Dendritic cell treated with granulocyte-macrophage colony-stimulating factor and Interleukin-4, amounts not matched to agents 40 ng/mL and 50 ng/mL, for 4 days (primary cell): ENCODE data around the gene RAB8A.
"Not testable (repeated sequence)": the region's sequence is repeated elsewhere in the genome, so short reads cannot be mapped to it uniquely, and the experiment has no call there.

Source experiments
- H3K27ac Mint-ChIP-seq: one replicate; pipeline ENCODE4 v1.8.0; 2022; ENCODE audit warnings: mild to moderate bottlenecking, mixed read lengths
- H3K27me3 Mint-ChIP-seq: one replicate; pipeline ENCODE4 v1.8.0; 2022; ENCODE audit warnings: mild to moderate bottlenecking, mixed read lengths
- H3K36me3 Mint-ChIP-seq: one replicate; pipeline ENCODE4 v1.8.0; 2022; ENCODE audit warnings: low read depth, mixed read lengths
- H3K4me1 Mint-ChIP-seq: one replicate; pipeline ENCODE4 v1.8.0; 2022; ENCODE audit warnings: low read depth, mixed read lengths
- H3K4me3 Mint-ChIP-seq: one replicate; pipeline ENCODE4 v1.8.0; 2022; ENCODE audit warnings: mild to moderate bottlenecking, moderate library complexity, mixed read lengths
- H3K9me3 Mint-ChIP-seq: one replicate; pipeline ENCODE4 v1.8.0; 2022; ENCODE audit warnings: mixed read lengths
- intact Hi-C: fragments of 100-400 bp; cut with micrococcal nuclease; formaldehyde crosslinking; loops from one replicate; pipeline ENCODE4 v1.15.0; 2022

Gene RAB8A

DNA sequence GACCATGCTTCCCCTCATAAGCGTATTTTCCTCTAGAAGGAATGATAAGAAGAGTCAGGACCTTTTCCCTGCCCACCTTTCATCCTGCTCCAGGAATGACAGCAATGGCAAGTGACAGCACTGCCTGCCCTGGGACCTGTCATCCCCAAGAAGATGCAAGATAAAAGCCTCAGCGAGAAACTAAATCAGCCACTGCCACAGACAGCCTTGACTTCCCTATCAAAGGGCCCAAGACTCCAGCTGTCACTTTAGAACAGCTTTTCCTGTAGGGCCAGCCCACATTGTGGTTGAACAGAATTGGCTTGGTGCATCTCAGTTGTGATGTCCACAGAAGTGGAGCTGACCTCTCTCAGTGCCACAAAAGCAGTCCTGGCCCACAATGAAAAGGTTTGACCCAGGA, 1.1 kb downstream of the RAB8A start:
- Mint-ChIP-seq H3K36me3 (peaks cover 58% of the 10 kb centered on the region), H3K4me1 (peaks cover 51% of the 10 kb centered on the region)
- intact Hi-C loops, result loop anchor here (5.0 kb wide), 1 partner anchor 70 kb away; no protein-coding TSS in a partner anchor

DNA sequence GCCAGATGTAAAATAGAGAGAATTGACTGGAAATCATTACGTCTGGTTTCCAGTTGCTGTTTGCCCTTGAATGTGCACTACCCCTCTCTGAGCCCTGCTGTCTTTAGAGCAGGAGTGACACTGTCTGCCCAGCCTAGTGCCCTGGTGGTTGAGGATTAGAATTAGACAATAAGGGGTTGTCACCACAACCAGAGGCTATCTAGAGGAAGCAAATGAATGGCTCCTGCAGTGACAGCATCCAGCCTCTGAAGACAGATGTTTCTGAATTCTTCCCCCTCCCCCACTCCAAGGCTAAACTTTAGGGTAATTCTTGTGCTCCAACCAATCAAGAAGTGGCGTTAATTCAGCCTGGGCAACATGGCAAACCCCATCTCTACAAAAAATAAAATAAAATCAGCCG, 2.0 kb downstream of the RAB8A start:
- peaks cover 61% of the 10 kb centered on the region for H3K4me1 Mint-ChIP-seq
- H3K9me3 Mint-ChIP-seq, result no peaks in the 10 kb centered on the region
- H3K4me3 Mint-ChIP-seq, result peak overlapping the region; percentile 39
- H3K27me3 Mint-ChIP-seq, result no peaks in the 10 kb centered on the region
- H3K36me3 Mint-ChIP-seq, result peaks cover 68% of the 10 kb centered on the region
- peak overlapping the region; percentile 99 for H3K27ac Mint-ChIP-seq
- intact Hi-C loops, result loop anchor here (5.0 kb wide), 1 partner anchor 71 kb away; no protein-coding TSS in a partner anchor

More for the DNA sequence above, 1.1 kb downstream of the RAB8A start:
- Mint-ChIP-seq H3K27ac (peak overlapping the region; percentile 99), H3K9me3 (no peaks in the 10 kb centered on the region), H3K27me3 (no peaks in the 10 kb centered on the region), H3K4me3 (peak overlapping the region; percentile 94)

DNA sequence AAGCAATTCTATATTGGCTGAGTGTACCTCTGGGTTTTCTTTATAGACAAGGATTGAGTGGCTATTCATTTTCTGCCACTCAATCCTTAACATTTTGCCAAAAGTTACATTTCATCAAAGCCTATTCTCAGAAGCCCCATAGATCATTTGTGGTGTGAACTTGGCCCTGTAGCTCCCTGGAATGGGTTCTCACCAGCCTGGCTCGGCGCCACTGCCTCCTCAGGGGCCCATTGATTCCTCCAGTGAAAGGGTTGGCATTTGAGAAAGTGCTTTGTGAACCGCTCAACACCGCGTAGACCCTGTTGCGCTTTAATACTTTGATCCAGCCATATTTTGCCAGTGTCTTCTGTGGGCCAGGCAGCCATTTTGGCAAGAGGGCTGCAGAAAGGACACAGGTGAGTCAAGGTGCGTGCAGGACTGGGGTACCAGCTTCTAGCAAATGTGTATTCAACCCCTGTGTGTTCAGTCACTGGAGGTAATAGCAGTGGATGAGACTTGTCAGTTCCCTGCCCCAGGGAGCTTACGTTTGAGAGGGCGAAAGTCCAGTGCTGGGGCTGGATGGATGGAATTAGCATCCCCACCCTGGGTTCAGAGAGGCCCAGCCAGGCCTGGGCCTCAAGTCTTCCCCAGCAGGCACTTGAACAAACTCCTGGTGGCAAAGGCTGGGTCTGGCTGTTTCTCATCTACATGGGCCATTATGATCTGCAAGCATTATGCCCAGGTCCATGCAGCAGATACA, 3.8 kb downstream of the RAB8A start:
- Mint-ChIP-seq H3K4me1 (peaks cover 76% of the 10 kb centered on the region), H3K27me3 (no peaks in the 10 kb centered on the region), H3K9me3 (no peaks in the 10 kb centered on the region), H3K36me3 (peaks cover 85% of the 10 kb centered on the region), H3K27ac (peak overlapping the region; percentile 99), H3K4me3 (peak overlapping the region; percentile 32)
- intact Hi-C loops, result no loop called here

DNA sequence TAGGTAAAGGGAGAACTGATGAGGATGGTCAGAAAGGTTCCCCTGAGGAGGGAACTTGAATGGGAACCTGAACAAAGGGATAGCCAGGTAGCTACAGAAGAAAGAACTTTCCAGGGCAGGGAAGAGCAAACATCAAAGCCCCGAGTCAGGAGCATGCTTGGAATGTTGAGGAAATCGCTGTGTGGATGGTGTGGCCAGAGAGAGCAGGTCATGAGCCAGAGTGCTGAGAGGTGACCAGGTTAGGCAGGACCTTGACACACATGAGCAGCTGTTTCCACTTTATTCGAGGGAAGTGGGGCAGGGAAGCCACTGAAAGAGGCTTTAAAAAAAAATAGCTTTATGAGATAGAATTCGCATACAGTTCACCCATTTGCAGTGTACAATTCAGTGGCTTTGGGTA, 4.4 kb downstream of the RAB8A start:
- H3K36me3 Mint-ChIP-seq, result peaks cover 90% of the 10 kb centered on the region
- peak overlapping the region; percentile 17 for H3K4me3 Mint-ChIP-seq
- H3K9me3 Mint-ChIP-seq, result no peaks in the 10 kb centered on the region
- peak overlapping the region; percentile 99 for H3K27ac Mint-ChIP-seq
- H3K27me3 Mint-ChIP-seq, result no peaks in the 10 kb centered on the region
- intact Hi-C loops, result no loop called here
- H3K4me1 Mint-ChIP-seq, result peaks cover 76% of the 10 kb centered on the region

DNA sequence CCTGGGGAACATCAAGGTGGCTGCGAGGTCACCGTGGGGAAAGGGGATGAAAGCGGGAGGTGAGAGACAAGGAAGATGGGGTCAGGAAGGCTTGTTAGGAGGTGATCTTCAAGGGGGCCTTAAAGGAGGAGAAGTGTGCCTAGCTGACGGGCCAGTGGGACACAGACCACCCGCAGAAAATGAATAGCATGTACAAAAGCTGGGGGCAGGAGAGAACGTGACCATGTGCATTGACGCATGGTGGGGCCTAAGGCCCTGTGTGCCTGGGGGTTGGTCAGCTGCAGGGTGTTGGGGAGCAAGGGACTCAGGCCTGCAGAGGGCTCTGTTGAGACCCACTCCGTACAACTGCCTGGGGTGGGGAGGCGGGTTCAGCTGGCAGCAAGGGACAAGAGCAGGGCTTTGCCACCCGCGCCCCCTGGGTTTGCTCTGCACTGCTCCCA, 5.9 kb downstream of the RAB8A start:
- Mint-ChIP-seq H3K27ac (peak overlapping the region; percentile 99), H3K9me3 (no peaks in the 10 kb centered on the region), H3K4me3 (peak overlapping the region; percentile 57), H3K36me3 (peaks cover 94% of the 10 kb centered on the region), H3K4me1 (peaks cover 85% of the 10 kb centered on the region), H3K27me3 (no peaks in the 10 kb centered on the region)
- intact Hi-C loops, result loop anchor here (1.0 kb wide), 1 partner anchor 26 kb away; the partner anchor contains the start of gene HSH2D

DNA sequence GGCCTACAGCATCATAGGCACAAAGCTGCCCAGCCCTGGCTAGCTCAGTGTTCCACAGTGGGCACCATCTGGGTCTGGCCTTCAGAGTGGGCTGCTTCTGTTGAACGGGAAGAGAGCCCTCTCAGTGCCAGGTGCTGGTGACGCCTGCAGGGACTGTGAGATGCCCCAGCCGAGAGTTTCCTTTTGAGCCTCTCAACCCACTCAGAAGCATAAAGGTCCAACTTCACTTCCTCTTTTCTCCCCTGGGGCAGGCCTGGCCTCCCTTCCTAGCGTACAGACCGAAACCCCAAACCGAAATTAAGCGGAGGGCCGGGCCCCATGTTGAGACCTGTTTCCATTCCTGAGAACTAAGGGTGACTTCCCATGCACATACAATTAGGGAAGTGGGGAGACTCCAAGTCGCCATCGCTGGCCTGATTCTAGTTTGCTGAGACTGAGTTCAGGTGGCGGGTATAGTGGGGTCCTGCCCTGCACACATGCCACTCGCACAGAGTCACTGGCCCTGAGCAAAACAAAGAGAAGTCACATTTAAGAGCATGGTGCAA, 6.9 kb downstream of the RAB8A start:
- H3K4me1 Mint-ChIP-seq, result peaks cover 76% of the 10 kb centered on the region
- H3K9me3 Mint-ChIP-seq, result no peaks in the 10 kb centered on the region
- intact Hi-C loops, result loop anchor here (1.0 kb wide), 2 partner anchors 7 to 25 kb away; partner anchors contain the start of genes HSH2D and RAB8A
- H3K27me3 Mint-ChIP-seq, result no peaks in the 10 kb centered on the region
- peak overlapping the region; percentile 57 for H3K4me3 Mint-ChIP-seq
- peaks cover 94% of the 10 kb centered on the region for H3K36me3 Mint-ChIP-seq
- peak overlapping the region; percentile 99 for H3K27ac Mint-ChIP-seq

DNA sequence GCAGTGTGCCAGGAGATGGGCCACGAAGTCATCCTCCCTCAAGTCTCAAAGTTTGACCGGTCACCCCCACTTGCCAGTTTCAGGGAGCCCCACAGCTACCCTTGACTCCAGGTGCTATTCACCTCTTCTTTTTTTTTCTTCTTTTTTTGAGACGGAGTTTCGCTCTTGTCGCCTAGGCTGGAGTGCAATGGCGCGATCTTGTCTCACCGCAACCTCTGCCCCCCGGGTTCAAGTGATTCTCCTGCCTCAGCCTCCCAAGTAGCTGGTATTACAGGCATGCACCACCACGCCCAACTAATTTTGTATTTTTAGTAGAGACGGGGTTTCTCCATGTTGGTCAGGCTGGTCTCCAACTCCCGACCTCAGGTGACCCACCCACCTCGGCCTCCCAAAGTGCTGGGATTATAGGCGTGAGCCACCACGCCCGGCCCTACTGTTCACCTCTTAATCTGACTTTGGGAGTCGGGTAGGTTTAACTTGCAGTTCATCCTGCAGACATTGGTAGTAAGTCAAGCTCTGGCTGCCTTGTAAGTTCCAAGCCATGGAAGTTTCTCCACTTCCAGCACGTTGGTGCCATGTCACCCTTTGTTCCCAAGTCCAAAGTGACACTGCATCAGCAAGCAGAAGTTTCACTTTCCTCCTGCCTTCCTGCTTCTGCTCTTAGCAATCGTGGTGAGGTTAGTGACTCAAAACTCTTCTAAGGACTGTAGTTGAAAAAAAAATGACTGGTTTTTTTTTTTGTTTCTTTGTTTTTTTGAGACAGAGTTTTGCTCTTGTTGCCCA, 7.6 kb downstream of the RAB8A start:
- intact Hi-C loops, result loop anchor here (1.0 kb wide), 1 partner anchor 8 kb away; the partner anchor contains the start of gene RAB8A
- Mint-ChIP-seq H3K27ac (peak overlapping the region; percentile 99), H3K4me1 (peaks cover 73% of the 10 kb centered on the region), H3K36me3 (peaks cover 94% of the 10 kb centered on the region), H3K4me3 (peak overlapping the region; percentile 57)
- not testable (repeated sequence) for H3K9me3 Mint-ChIP-seq, H3K27me3 Mint-ChIP-seq

DNA sequence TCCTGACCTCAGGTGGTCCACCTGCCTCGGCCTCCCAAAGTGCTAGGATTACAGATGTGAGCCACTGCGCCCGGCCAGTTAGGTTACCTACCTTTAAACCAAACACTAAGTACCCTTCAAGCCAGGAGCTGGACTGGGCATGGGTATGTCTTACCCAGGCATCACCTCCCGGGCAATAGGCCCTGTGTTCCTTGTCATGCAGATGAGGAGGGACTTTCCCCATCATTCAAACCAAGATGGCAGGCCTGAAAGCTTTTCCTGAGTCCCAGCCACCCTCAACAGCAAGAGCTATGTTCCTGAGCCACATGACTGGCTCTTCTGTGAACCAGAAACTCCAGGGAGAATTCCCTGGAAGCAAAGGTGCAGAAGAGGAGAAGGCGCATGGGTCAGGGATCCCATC, 9.5 kb downstream of the RAB8A start:
- intact Hi-C loops, result no loop called here
- H3K4me3 Mint-ChIP-seq, result no peak overlapping the region
- H3K36me3 Mint-ChIP-seq, result peaks cover 98% of the 10 kb centered on the region
- H3K9me3 Mint-ChIP-seq, result no peaks in the 10 kb centered on the region
- no peaks in the 10 kb centered on the region for H3K27me3 Mint-ChIP-seq
- H3K27ac Mint-ChIP-seq, result peak overlapping the region; percentile 99
- peaks cover 73% of the 10 kb centered on the region for H3K4me1 Mint-ChIP-seq

DNA sequence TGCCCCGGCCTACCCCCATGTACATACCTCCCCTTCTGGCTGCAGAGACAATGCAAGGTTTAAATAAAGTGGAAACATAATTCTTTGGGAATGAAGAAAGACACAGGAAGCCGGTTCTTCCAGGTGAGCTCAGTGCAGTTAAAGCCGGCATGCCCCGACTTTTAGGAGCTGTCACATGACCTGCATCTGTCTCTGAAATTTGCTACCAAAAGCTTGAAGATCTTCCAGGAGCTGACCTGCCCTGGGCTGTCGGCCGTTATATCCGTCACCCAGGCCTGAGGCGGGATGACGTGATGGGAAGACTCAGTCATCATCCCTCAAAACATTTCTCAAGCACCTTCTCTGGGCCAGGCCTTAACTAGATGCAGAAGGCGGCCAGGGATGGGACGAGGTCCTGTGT, 10.3 kb downstream of the RAB8A start:
- Mint-ChIP-seq H3K36me3 (peaks cover 99% of the 10 kb centered on the region), H3K9me3 (no peaks in the 10 kb centered on the region), H3K4me1 (peaks cover 69% of the 10 kb centered on the region), H3K4me3 (no peak overlapping the region), H3K27ac (peak overlapping the region; percentile 99), H3K27me3 (no peaks in the 10 kb centered on the region)
- intact Hi-C loops, result no loop called here

DNA sequence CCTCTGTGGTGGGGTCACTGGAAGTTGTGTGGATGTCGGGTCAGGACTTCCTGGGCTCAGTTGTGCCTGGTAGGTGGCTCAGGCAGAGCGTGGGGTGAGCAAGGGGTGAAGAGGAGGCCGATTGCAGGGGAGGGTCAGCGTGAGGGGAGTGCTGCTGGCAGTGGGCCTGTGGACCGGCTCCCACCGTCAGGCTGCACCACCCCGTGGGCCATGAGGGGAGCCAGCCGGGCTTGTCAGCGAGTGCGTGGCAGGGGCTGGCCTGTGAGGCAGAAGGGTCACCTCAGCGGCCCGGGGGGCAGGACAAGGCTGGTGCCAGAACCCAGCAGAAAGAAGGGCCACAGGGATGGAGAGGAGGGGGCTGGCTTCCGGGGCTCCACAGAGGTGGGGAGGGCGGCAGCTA, 13.3 kb downstream of the RAB8A start:
- intact Hi-C loops, result no loop called here
- no peak overlapping the region for H3K4me3 Mint-ChIP-seq
- no peaks in the 10 kb centered on the region for H3K9me3 Mint-ChIP-seq
- H3K36me3 Mint-ChIP-seq, result peaks cover 99% of the 10 kb centered on the region
- peak overlapping the region; percentile 57 for H3K27ac Mint-ChIP-seq
- peaks cover 51% of the 10 kb centered on the region for H3K4me1 Mint-ChIP-seq
- no peaks in the 10 kb centered on the region for H3K27me3 Mint-ChIP-seq

DNA sequence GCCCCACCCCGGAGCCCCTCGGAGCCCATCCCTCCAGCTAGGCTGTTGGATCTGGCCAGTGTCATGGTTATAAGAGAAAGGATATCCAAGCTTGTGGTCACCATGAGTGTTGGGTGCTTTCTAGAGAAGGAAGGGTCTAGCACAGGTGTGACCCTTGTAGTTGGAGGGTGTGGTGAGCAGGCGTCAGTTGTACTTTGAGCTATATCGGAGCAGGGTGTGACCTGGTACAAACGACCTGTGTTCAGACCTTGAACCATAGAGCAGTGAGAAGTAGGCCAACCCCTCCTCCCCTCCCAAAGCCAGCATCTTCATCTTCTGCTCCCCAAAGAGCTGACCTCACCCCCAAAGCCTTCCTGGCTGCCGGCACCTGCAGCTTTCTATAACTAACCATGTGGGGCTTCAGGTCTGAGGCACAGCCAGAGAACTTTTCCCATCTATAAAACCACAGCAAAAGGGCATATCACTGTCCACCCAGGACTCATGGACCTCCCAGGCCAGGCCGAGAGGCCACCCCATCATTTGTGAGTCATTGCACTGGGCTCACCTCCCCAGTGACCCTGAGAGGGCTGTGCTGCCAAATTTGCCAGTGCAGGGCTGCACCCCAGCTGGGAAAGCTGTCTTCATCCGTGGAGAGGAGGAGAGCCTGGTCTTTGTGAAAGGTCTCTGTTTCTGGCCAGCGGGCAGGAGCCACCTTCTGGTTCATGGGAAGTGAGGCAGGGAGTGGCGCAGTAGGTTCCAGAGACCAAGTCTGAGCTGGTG, 14.2 kb downstream of the RAB8A start:
- Mint-ChIP-seq H3K4me3 (no peak overlapping the region), H3K4me1 (peaks cover 51% of the 10 kb centered on the region), H3K9me3 (peaks cover 2% of the 10 kb centered on the region), H3K27me3 (no peaks in the 10 kb centered on the region), H3K27ac (peak overlapping the region; percentile 57), H3K36me3 (peaks cover 100% of the 10 kb centered on the region)
- intact Hi-C loops, result no loop called here

DNA sequence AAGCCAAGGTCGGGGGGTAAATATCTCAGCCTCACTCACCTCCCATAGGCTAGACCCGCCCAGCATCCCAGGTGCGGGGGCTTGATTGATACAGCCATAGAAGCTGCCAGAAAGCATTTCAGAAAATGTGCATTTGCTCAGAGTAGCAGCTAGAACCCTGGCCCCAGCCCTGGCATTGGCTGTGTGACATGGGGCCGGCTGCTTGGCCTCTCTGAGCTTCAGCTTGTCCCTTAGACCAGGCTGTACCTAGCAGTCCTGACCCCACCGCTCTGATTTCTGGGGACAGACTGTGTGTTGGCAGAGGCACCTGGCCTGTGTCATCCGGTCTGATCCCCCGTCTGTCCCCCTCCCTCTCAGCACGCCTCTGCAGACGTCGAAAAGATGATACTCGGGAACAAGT, 15.4 kb downstream of the RAB8A start:
- no peaks in the 10 kb centered on the region for H3K27me3 Mint-ChIP-seq
- intact Hi-C loops, result no loop called here

DNA sequence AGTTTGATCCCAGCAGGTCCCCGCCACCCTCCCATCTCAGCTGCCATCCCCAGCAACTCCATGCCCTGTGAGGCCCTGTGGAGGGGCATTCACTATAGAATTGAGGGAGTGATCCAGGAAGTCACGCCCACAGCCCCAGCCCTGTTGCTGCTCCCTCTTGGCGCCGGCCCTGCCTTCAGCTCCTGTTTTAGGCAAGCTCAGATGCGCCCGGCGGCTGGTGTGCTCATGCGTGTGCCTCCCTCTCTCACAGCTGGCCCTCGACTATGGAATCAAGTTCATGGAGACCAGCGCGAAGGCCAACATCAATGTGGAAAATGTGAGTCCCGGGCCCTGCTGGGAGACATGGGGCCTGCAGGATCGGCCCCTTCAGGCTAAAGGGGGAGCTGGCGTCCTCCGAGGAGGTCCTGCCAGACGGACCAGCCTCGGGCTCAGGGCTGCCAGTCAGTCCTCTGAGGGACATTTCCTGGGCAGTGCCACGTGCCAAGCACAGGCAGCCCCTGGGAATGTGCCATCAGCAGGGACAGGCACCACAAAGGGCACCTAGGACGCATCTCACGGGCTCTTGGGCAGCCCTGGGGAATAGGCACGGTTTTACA, 16.2 kb downstream of the RAB8A start:
- Mint-ChIP-seq H3K27ac (no peak overlapping the region), H3K27me3 (no peaks in the 10 kb centered on the region), H3K36me3 (peaks cover 100% of the 10 kb centered on the region), H3K9me3 (peaks cover 13% of the 10 kb centered on the region), H3K4me1 (peaks cover 56% of the 10 kb centered on the region), H3K4me3 (no peak overlapping the region)
- intact Hi-C loops, result no loop called here

More for the DNA sequence above, 15.4 kb downstream of the RAB8A start:
- no peak overlapping the region for H3K4me3 Mint-ChIP-seq
- peaks cover 100% of the 10 kb centered on the region for H3K36me3 Mint-ChIP-seq
- H3K4me1 Mint-ChIP-seq, result peaks cover 56% of the 10 kb centered on the region
- no peak overlapping the region for H3K27ac Mint-ChIP-seq
- H3K9me3 Mint-ChIP-seq, result peaks cover 13% of the 10 kb centered on the region
